GM20431 (cell line): ENCODE results near the gene CUTC.

Experiments used
- in situ Hi-C: fragments of 300-500 bp; cut with MseI, MboI; formaldehyde crosslinking; loops from one replicate; pipeline ENCODE4 v1.15.0; 2020; ENCODE audit warnings: low sequenced_read_pairs; ENCODE audit not compliant: unreplicated experiment

The CUTC gene

GRCh38 chr10:99779335-99779734 is 47.3 kb downstream of the CUTC start:
- in situ Hi-C loops: no loop called here

GRCh38 chr10:99781734-99782429 is 49.8 kb downstream of the CUTC start:
- in situ Hi-C loops: no loop called here

GRCh38 chr10:99782447-99783286 is 50.6 kb downstream of the CUTC start, which contains the start of gene ABCC2:
Gene ABCC2, plus strand, starts transcription at chr10:99782640. Its CDS starts 205 bp downstream, at chr10:99782845.
- in situ Hi-C loops: no loop called here

DNA sequence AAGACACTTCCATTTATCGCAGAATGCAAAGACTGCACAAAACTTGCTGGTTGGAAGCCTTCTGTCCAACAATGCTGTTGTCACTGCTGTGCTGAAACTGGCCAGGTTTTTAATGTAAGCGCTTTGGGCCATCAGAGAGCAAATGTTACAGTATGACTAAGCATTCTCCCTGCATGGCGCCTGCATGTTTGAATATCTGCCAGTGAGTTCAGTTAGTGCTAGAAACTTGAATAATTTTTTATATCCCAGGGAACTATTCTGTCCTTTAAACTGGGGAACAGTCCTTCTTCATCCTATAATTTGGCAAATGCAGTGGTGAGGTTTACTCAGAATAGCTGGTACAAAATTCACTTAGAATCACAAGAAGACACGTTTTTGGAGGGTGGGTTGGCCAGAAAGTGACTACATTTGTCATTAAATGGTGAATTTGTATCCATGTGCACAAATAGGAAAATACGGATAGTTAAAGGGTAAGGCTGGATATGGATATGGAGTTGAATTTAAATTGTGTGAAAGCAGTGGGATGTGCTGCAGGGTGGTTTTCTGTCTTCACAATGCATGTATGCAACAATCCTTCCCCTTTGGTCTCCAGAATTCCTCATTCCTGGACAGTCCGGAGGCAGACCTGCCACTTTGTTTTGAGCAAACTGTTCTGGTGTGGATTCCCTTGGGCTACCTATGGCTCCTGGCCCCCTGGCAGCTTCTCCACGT is 52.1 kb downstream of the CUTC start:
- in situ Hi-C loops: no loop called here

GRCh38 chr10:99784727-99785441 is 52.9 kb downstream of the CUTC start:
- in situ Hi-C loops: no loop called here

DNA sequence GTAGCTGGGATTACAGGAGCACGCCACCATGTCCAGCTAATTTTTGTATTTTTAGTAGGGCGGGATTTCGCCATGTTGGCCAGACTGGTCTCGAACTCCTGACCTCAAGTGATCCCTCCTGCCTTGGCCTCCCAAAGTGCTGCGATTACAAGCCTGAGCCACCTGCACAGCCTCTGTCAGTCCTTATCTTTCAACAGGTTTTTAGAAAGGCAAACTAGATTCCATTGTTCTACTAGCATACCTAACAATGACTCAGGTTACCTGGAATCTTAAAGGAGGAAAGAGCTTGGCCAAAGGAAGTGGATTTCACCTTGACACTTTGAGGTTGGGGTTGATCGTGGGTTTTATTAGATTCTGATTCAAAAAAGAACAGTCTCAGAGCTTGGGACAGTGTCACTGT is 53.6 kb downstream of the CUTC start:
- in situ Hi-C loops: no loop called here

DNA sequence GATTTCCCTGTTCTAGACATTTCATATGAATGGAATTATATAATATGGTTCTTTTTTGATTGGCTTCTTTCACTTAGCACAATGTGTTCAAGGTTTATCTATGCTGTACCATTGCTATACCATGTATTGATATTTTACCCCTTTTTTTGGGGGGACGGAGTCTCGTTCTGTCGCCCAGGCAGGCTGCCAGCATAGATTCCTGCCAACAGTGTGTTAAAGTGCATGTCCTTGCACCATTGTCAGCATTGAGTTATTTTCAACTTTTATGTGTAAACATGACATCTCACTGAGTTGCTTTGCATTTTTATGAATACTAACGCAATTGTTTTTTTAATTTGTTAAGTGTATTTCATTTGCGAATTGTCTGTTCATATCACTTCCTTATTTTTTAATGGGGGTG is 55.3 kb downstream of the CUTC start:
- in situ Hi-C loops: no loop called here

DNA sequence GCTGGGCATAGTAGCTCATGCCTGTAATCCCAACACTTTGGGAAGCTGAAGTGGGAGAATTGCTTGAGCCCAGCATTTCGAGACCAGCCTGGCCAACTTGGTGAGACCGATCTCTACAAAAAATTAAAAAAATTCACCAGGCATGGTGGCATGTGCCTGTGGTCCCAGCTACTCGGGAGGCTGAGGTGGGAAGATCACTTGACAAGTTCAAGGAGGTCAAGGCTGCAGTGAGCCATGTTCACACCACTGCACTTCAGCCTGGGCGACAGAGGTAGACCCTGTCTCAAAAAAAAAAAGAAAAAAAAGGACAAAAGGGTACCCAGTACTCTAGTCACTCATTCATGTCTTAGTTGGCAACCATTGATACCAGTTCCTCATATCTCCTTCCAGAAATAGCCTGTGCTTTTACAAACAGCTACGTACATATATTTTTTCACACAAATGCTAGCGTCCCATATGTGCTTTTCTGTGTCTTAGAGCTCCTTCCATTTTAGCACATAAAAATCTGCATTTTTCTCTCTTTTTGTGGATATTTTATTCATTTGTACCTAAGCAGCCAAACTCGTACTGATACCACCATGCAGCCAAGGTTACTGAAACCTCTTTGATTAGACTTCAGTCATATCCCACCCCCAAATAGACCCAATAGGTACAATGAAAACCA is 55.9 kb downstream of the CUTC start:
- in situ Hi-C loops: no loop called here

GRCh38 chr10:99788598-99789256 is 56.7 kb downstream of the CUTC start:
- in situ Hi-C loops: no loop called here

GRCh38 chr10:99791831-99792230 is 59.8 kb downstream of the CUTC start:
- in situ Hi-C loops: no loop called here

DNA sequence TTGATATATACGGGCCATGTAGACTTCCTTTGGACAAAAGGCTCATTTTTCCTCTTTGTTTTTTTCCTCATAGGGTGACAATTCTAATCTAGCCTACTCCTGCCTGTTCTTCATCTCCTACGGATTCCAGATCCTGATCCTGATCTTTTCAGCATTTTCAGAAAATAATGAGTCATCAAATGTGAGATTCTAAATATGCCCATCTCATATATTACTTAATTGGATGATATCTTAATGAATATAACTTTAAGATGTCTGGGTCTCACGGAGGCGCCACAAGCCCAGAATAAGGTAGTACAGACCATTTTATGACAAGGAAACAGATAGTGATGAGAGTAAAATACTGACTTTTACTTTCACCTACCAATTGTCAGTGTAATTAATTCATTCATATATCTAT is 61.8 kb downstream of the CUTC start:
- in situ Hi-C loops: no loop called here

DNA sequence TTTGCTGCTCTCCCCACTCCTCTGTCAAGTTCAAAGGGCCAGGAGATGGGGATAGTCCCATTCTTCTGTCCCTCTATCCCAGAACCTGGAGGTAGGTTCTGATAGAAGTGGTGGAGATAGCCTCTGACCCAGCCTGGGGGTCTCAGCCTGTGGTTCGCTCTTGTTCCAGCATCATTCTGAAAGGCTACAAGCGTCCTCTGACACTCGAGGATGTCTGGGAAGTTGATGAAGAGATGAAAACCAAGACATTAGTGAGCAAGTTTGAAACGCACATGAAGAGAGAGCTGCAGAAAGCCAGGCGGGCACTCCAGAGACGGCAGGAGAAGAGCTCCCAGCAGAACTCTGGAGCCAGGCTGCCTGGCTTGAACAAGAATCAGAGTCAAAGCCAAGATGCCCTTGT is 64.9 kb downstream of the CUTC start:
- in situ Hi-C loops: no loop called here

GRCh38 chr10:99798031-99798430 is 66.0 kb downstream of the CUTC start:
- in situ Hi-C loops: no loop called here

- in situ Hi-C loops: no loop called here
Measured at GRCh38 chr10:99798920-99799319, 66.9 kb downstream of the CUTC start.

DNA sequence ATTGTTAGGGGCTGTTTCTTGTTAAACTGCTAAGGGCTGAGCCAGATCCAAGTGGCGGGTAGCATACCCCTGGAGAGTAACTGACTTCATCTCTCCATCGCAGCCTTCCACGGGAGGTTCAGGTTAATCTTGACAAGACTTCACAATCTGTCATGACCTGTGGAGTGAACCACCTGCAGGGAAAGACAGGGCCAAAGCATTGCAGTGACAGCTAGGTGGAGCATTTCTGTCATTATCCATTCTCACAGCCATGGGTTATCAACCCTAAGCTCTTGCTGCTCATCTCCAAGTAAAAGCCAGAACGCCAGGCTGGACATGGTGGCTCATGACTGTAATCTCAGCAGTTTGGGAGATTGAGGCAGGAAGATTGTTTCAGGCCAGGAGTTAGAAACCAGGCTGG is 67.6 kb downstream of the CUTC start:
- in situ Hi-C loops: no loop called here

DNA sequence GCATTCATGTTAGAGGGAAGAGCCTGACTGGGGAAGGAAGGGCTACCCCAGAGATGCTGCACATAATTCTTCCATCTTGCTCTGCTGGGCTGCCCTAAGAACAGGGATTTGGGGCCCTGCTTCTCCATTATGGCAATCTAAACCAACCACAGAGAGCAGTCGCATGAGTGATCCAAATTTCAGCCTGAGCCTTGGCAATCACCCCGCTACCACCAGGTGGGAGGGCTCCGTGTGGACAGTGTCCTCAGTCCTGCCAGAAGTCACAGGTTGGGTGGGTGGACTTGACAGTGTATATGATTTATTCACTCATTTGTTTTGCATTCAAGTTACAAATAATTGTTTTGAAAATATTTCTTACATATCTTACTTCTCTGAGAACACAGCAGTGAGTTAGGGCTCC is 72.4 kb downstream of the CUTC start:
- in situ Hi-C loops: no loop called here

- in situ Hi-C loops: no loop called here
Measured at GRCh38 chr10:99805190-99805589, 73.2 kb downstream of the CUTC start.
